Spleen (tissue), 11 donors: ENCODE data around the gene SLC8A2. TPM values are rescaled to one million over a fixed set of nuclear protein-coding genes. Genes with fewer than 3 reads are reported as not detected.

Experiments used
- DNase-seq: peaks from one replicate; pipeline ENCODE4 v3.0.0-alpha.2; 2020
- H3K27ac ChIP-seq, 8 donors: fragments of 200-600 bp; sonication (generic) in 7 of 8; 1 replicate in 4 of 8; 2 replicates in 4 of 8; pipeline versions ENCODE4 v1.5.0 to v1.8.0; 2016 to 2021; ENCODE audit warnings: inconsistent platforms in 4 of 8, mild to moderate bottlenecking in 4 of 8, moderate library complexity in 1 of 8
- H3K27me3 ChIP-seq, 7 donors: fragments of 200-600 bp; sonication (generic) in 6 of 7; replicated peaks in 1 of 7; 1 replicate in 4 of 7; 2 replicates in 3 of 7; pipeline versions ENCODE4 v1.5.0 to v1.8.0; 2016 to 2021; ENCODE audit warnings: inconsistent platforms in 3 of 7, mild to moderate bottlenecking in 1 of 7
- H3K36me3 ChIP-seq, 6 donors: fragments of 200-600 bp; sonication (generic) in 5 of 6; 1 replicate in 4 of 6; 2 replicates in 2 of 6; pipeline versions ENCODE4 v1.5.0 to v1.8.0; 2016 to 2021; ENCODE audit warnings: inconsistent platforms in 2 of 6
- H3K4me1 ChIP-seq, 6 donors: fragments of 200-600 bp; sonication (generic) in 5 of 6; 1 replicate in 3 of 6; 2 replicates in 3 of 6; pipeline versions ENCODE4 v1.5.0 to v1.8.0; 2016 to 2021; ENCODE audit warnings: inconsistent platforms in 3 of 6
- H3K4me3 ChIP-seq, 8 donors: fragments of 200-600 bp; sonication (generic) in 7 of 8; 1 replicate in 4 of 8; 2 replicates in 4 of 8; pipeline versions ENCODE4 v1.5.0 to v1.8.0; 2016 to 2021; ENCODE audit warnings: inconsistent platforms in 4 of 8, mild to moderate bottlenecking in 4 of 8, moderate library complexity in 2 of 8
- H3K9me3 ChIP-seq, 8 donors: fragments of 200-600 bp; sonication (generic) in 7 of 8; 1 replicate in 4 of 8; 2 replicates in 4 of 8; pipeline versions ENCODE4 v1.5.0 to v1.8.0; 2016 to 2021; ENCODE audit warnings: inconsistent platforms in 4 of 8
- POLR2A ChIP-seq, 3 donors: fragments of 450-650 bp; IDR thresholded peaks; one replicate each; pipeline ENCODE4 v1.5.1; 2017; ENCODE audit warnings: antibody characterized with exemption in 3 of 3, mild to moderate bottlenecking in 1 of 3
- POLR2AphosphoS5 ChIP-seq, 3 donors: sonication (generic); formaldehyde crosslinking; IDR thresholded peaks; one replicate each; pipeline ENCODE4 v1.5.1; 2017; ENCODE audit warnings: antibody characterized with exemption in 3 of 3
- WGBS, 5 donors: extraction: QIAGEN DNeasy Blood & Tissue Kit in 3 of 5; methylation state at CpG; one replicate each; pipeline versions ENCODE4 v1.1.5 to v1.1.7; 2013 to 2018; 5-methylcytosine and 5-hydroxymethylcytosine counted together
- intact Hi-C: fragments of 100-400 bp; cut with DNase I; formaldehyde crosslinking; loops from one replicate; pipeline ENCODE4 v1.15.0; 2023; ENCODE audit warnings: low total_unique reads
- polyA plus RNA-seq, 3 donors: library from polyadenylated mRNA; stranded (reverse); fragments of 200-250 nt; gene quantifications; one replicate each; pipeline ENCODE4 v1.2.1, GENCODE V29; 2013
- total RNA-seq, 7 donors: library from RNA; depleted of rRNA in 3 of 7; stranded (reverse); fragments of >200 nt in 3 of 7; fragmentation: NEBNext Ultra II Directional in 4 of 7; extraction: Animal tissue kit (Norgen Biotek cat#: 25700) in 4 of 7; gene quantifications; one replicate each; pipeline versions ENCODE4 v1.1.0 to v1.2.1, GENCODE V29; 2016 to 2021
- TF ChIP-seq, protein P1 (sequence below), 11 experiments: fragments of 200-600 bp in 7 of 11; fragments of 450-650 bp in 4 of 11; sonication (generic) in 4 of 11; IDR thresholded peaks in 8 of 11; conservative IDR thresholded peaks in 3 of 11; 1 replicate in 7 of 11; 2 replicates in 4 of 11; pipeline versions ENCODE4 v1.4.0 to v1.8.0; 2016 to 2021; ENCODE audit warnings: antibody characterized with exemption in 11 of 11, inconsistent platforms in 4 of 11, mild to moderate bottlenecking in 1 of 11
- donor health status: healthy with polysubstance abuse.
- donor health status: DM: no; HTN: no; CAD: no; lungs with moderate emphysema.
- donor health status: DM: no; HTN: no; CAD: no.
- donor health status: Bipolar disorder and iron deficiency.
- donor health status: healthy.
- donor health status: DM: no; HTN: no; CAD: no.
- donor health status: DM: yes; HTN: yes; CAD: no.

Gene SLC8A2
- total and polyA plus RNA-seq, 10 donors, result 0.02 to 0.19 TPM; not detected in 8

GRCh38 chr19:47497821-47498520 lies 26.3 kb upstream of the SLC8A2 start:
- Histone ChIP-seq H3K4me1 (peaks cover 0 to 14% (median 0%) of the 10 kb centered on the region in 6 donors), H3K27ac (no peak overlapping the region), H3K36me3 (peaks cover 4 to 100% (median 73%) of the 10 kb centered on the region in 6 donors), H3K4me3 (no peak overlapping the region), H3K27me3 (no peaks in the 10 kb centered on the region), H3K9me3 (no peaks in the 10 kb centered on the region)
- no peak for DNase-seq
- intact Hi-C loops, result no loop called here
- TF ChIP-seq POLR2A (IDR thresholded peaks at IDR 0.05) (no peak), POLR2AphosphoS5 (IDR thresholded peaks at IDR 0.05) (peak in 1 of 3 donors; percentile 19)
- 87 to 94% (median 91%) methylated on average over 13 to 14 of the region's 14 CpGs for WGBS, 5 donors

GRCh38 chr19:47497050-47497766 lies 25.5 kb upstream of the SLC8A2 start:
- no peaks in the 10 kb centered on the region for H3K27me3 ChIP-seq
- WGBS, 5 donors, result 85 to 91% (median 88%) methylated on average over 16 to 23 of the region's 23 CpGs
- DNase-seq, result no peak
- H3K36me3 ChIP-seq, result peaks cover 4 to 100% (median 75%) of the 10 kb centered on the region in 6 donors
- peaks cover 0 to 14% (median 0%) of the 10 kb centered on the region in 6 donors for H3K4me1 ChIP-seq
- peak in 1 of 3 donors; percentile 46 for TF ChIP-seq POLR2AphosphoS5 (IDR thresholded peaks at IDR 0.05)
- TF ChIP-seq, protein P1, sequence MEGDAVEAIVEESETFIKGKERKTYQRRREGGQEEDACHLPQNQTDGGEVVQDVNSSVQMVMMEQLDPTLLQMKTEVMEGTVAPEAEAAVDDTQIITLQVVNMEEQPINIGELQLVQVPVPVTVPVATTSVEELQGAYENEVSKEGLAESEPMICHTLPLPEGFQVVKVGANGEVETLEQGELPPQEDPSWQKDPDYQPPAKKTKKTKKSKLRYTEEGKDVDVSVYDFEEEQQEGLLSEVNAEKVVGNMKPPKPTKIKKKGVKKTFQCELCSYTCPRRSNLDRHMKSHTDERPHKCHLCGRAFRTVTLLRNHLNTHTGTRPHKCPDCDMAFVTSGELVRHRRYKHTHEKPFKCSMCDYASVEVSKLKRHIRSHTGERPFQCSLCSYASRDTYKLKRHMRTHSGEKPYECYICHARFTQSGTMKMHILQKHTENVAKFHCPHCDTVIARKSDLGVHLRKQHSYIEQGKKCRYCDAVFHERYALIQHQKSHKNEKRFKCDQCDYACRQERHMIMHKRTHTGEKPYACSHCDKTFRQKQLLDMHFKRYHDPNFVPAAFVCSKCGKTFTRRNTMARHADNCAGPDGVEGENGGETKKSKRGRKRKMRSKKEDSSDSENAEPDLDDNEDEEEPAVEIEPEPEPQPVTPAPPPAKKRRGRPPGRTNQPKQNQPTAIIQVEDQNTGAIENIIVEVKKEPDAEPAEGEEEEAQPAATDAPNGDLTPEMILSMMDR (IDR thresholded peaks at IDR 0.05 in 8 of 11, conservative IDR thresholded peaks at IDR 0.05 in 3 of 11), result no peak
- H3K4me3 ChIP-seq, result no peak overlapping the region
- no peaks in the 10 kb centered on the region for H3K9me3 ChIP-seq
- H3K27ac ChIP-seq, result no peak overlapping the region
- intact Hi-C loops, result no loop called here

DNA sequence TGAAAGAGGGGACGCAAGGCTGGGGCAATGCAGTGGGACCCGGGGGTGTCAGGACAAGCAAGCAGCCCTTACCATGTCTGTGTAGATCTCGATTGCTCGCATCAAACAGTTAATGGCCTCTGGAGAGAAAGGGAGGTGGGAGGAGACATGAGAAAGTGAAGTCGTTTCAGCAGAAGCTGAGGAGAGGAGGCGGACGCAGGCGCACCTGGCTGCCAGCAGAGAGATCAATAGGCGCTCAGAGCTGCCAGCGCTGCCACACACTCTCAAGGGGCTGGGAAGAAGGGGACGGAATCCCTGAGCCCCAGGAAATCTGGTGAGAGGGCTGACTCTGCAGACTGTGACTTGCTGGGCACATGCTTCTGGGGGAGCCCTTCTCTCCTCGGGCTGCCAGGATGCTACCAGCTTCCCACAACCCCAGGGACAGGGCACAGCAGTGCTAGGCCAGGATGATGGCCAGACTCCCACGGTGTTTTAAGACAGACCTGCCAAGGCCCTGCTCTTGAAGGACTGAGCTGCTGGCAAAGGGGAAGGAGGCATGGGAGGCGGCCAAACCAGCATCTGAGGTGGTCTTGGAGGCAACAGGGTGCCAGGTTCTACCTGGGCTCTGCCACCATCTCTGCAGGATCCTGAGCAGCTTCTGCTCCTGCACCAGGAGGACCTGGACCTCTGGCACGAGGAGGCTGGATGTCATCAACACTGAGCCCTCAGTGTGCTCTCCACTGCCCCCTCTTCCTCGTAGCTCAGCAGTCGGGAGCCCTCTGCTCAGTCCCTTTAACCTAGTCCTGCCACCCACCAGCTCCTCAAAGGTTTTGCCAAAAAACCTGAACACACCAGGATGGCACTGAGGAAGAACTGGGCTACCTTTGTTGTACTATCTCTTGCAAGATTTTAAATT lies 24.0 kb upstream of the SLC8A2 start:
- H3K9me3 ChIP-seq, result no peaks in the 10 kb centered on the region
- intact Hi-C loops, result no loop called here

GRCh38 chr19:47494729-47495128 lies 23.0 kb upstream of the SLC8A2 start:
- TF ChIP-seq, protein P1 (IDR thresholded peaks at IDR 0.05 in 8 of 11, conservative IDR thresholded peaks at IDR 0.05 in 3 of 11), result no peak
- no peak for TF ChIP-seq POLR2A (IDR thresholded peaks at IDR 0.05)
- no peak for TF ChIP-seq POLR2AphosphoS5 (IDR thresholded peaks at IDR 0.05)
- Histone ChIP-seq H3K9me3 (no peaks in the 10 kb centered on the region), H3K4me3 (no peak overlapping the region), H3K4me1 (peaks cover 0 to 14% (median 0%) of the 10 kb centered on the region in 6 donors), H3K27ac (no peak overlapping the region), H3K27me3 (no peaks in the 10 kb centered on the region), H3K36me3 (peaks cover 0 to 100% (median 70%) of the 10 kb centered on the region in 6 donors)
- intact Hi-C loops, result no loop called here
- no peak for DNase-seq
- WGBS, 5 donors, result 39 to 54% (median 42%) methylated on average over 9 of the region's 9 CpGs

More for the DNA sequence above, 24.0 kb upstream of the SLC8A2 start:
- H3K4me3 ChIP-seq, result no peak overlapping the region
- no peak for TF ChIP-seq POLR2A (IDR thresholded peaks at IDR 0.05)
- peak in 1 of 3 donors; percentile 25 for TF ChIP-seq POLR2AphosphoS5 (IDR thresholded peaks at IDR 0.05)
- TF ChIP-seq, protein P1 (IDR thresholded peaks at IDR 0.05 in 8 of 11, conservative IDR thresholded peaks at IDR 0.05 in 3 of 11), result no peak
- peaks cover 4 to 100% (median 78%) of the 10 kb centered on the region in 6 donors for H3K36me3 ChIP-seq
- H3K27ac ChIP-seq, result no peak overlapping the region
- peaks cover 0 to 14% (median 0%) of the 10 kb centered on the region in 6 donors for H3K4me1 ChIP-seq
- WGBS, 5 donors, result 66 to 81% (median 77%) methylated on average over 15 to 17 of the region's 17 CpGs
- no peak for DNase-seq
- no peaks in the 10 kb centered on the region for H3K27me3 ChIP-seq
